K562 (cell line): ENCODE results near the gene DND1. TPM values are rescaled to one million over a fixed set of nuclear protein-coding genes. Genes with fewer than 3 reads are reported as not detected.
A peak's percentile ranks its signal among the peaks of the same experiment; 100 is the strongest.

Experiments
- CHD1 ChIP-seq: fragments of 200-600 bp; sonication (generic); IDR thresholded peaks from one replicate; pipeline ENCODE4 v1.6.1; 2012; ENCODE audit warnings: mild to moderate bottlenecking, moderate library complexity, low read length, inconsistent platforms
- CREB1 ChIP-seq, 2 experiments: sonication (generic) in 1 of 2; formaldehyde crosslinking in 1 of 2; IDR thresholded peaks; 2 replicates each; pipeline versions ENCODE4 v1.6.1 to v1.8.0; 2012 to 2022; ENCODE audit warnings: inconsistent platforms in 1 of 2, mild to moderate bottlenecking in 1 of 2, missing genetic modification reagents in 1 of 2, moderate library complexity in 1 of 2
- EP300 ChIP-seq: IDR thresholded peaks from 2 replicates; pipeline ENCODE4 v1.6.1; 2012; ENCODE audit warnings: low read length, improper control_type of control experiment
- FIP1L1 ChIP-seq: fragments of 200-400 bp; formaldehyde crosslinking; IDR thresholded peaks from 2 replicates; pipeline ENCODE4 v1.6.1; 2018; ENCODE audit warnings: mild to moderate bottlenecking, low read depth, low read length; ENCODE audit not compliant: poor library complexity, severe bottlenecking
- HIVEP1 ChIP-seq: fragments of 250-450 bp; sonication (Bioruptor Pico); IDR thresholded peaks from 2 replicates; pipeline ENCODE4 v1.4.0; 2020; ENCODE audit warnings: mild to moderate bottlenecking
- KAT8 ChIP-seq: fragments of 450-650 bp; IDR thresholded peaks from 2 replicates; pipeline ENCODE4 v1.6.1; 2016; ENCODE audit warnings: low read depth, mild to moderate bottlenecking
- MBD2 ChIP-seq: sonication (generic); IDR thresholded peaks from 2 replicates; pipeline ENCODE4 v1.6.1; 2016; ENCODE audit warnings: low read depth, borderline replicate concordance
- NCOA1 ChIP-seq: fragments of 450-650 bp; IDR thresholded peaks from 2 replicates; pipeline ENCODE4 v1.6.1; 2016; ENCODE audit warnings: low read depth
- NFYB ChIP-seq: IDR thresholded peaks from 2 replicates; pipeline ENCODE4 v1.6.1; 2011; ENCODE audit warnings: mild to moderate bottlenecking, moderate library complexity; ENCODE audit not compliant: insufficient read length; ENCODE audit errors: extremely low read depth
- NUFIP1 ChIP-seq: fragments of 450-650 bp; IDR thresholded peaks from 2 replicates; pipeline ENCODE4 v1.6.1; 2018; ENCODE audit not compliant: partially characterized antibody
- OTX1 ChIP-seq: fragments of 450-650 bp; formaldehyde crosslinking; IDR thresholded peaks from 2 replicates; pipeline ENCODE4 v1.4.0; 2022; ENCODE audit warnings: mild to moderate bottlenecking
- PCBP1 ChIP-seq: fragments of 200-400 bp; formaldehyde crosslinking; IDR thresholded peaks from 2 replicates; pipeline ENCODE4 v1.6.1; 2018; ENCODE audit warnings: mild to moderate bottlenecking, low read depth, low read length; ENCODE audit not compliant: poor library complexity, severe bottlenecking
- SP1 ChIP-seq: sonication (generic); formaldehyde crosslinking; IDR thresholded peaks from 2 replicates; pipeline ENCODE4 v1.8.1; 2022; ENCODE audit warnings: mild to moderate bottlenecking, missing genetic modification reagents
- STAT5A ChIP-seq: IDR thresholded peaks from 2 replicates; pipeline ENCODE4 v1.6.1; 2012; ENCODE audit warnings: low read length, inconsistent platforms, borderline replicate concordance
- TBL1XR1 ChIP-seq, 2 experiments: IDR thresholded peaks; 2 replicates each; pipeline ENCODE4 v1.6.1; 2012; ENCODE audit warnings: improper control_type of control experiment in 2 of 2, low read length in 2 of 2, mild to moderate bottlenecking in 1 of 2
- THRAP3 ChIP-seq: fragments of 450-650 bp; IDR thresholded peaks from 2 replicates; pipeline ENCODE4 v1.6.1; 2016; ENCODE audit warnings: mild to moderate bottlenecking, inconsistent platforms, borderline replicate concordance
- ZSCAN32 ChIP-seq: fragments of 450-650 bp; formaldehyde crosslinking; IDR thresholded peaks from 2 replicates; pipeline ENCODE4 v1.4.0; 2020; ENCODE audit warnings: mild to moderate bottlenecking, moderate library complexity
- polyA plus RNA-seq, 8 experiments: library from polyadenylated mRNA; depleted of rRNA in 4 of 8; stranded (reverse) in 5 of 8; unstranded in 3 of 8; fragments of >200 nt; fragmentation: Nextera tagmentation in 2 of 8; fragmentation: Illumina TruSeq in 1 of 8; extraction: Ambion mirVana in 2 of 8; extraction: Trizol in 1 of 8; gene quantifications; 2 replicates each; pipeline versions ENCODE4 v1.2.1 to v1.2.3, GENCODE V29; 2011 to 2014; ENCODE audit warnings: inconsistent platforms in 1 of 8, missing spikeins in 1 of 8
- total RNA-seq, 7 experiments: library from RNA; depleted of rRNA in 6 of 7; stranded (reverse); fragments of >200 nt in 6 of 7; fragmentation: Illumina TruSeq in 2 of 7; extraction: Trizol in 2 of 7; gene quantifications; 2 replicates each; pipeline versions ENCODE4 v1.2.1 to v1.2.3, GENCODE V29; 2011 to 2021; ENCODE audit warnings: low replicate concordance in 1 of 7
- TF ChIP-seq, protein P1 (sequence below), 2 experiments: fragments of 250-450 bp in 1 of 2; fragments of 450-650 bp in 1 of 2; sonication (Bioruptor Pico) in 1 of 2; IDR thresholded peaks; 2 replicates each; pipeline versions ENCODE4 v1.6.1 to v1.8.0; 2016 to 2021; ENCODE audit warnings: mild to moderate bottlenecking in 2 of 2, moderate library complexity in 2 of 2, missing compliant biosample characterization in 1 of 2, missing genetic modification characterization in 1 of 2
- TF ChIP-seq, protein P2 (sequence below): sonication (generic); formaldehyde crosslinking; IDR thresholded peaks from 2 replicates; pipeline ENCODE4 v1.8.0; 2022; ENCODE audit warnings: mild to moderate bottlenecking, missing genetic modification reagents

The DND1 gene
- total and polyA plus RNA-seq, 9 of the 15 experiments (the other 6 are each of a cell fraction or from before 2014, with no cell fraction given), result 0.37 to 2.0 (median 0.90) TPM; not detected in 3

GRCh38 chr5:140639148-140639981 is 34.0 kb downstream of the DND1 start, which contains the start of gene TMCO6 (continued):
- TF ChIP-seq PCBP1 (peak; percentile 59), SP1 (CRISPR knock-in tag) (peak; percentile 74; the same call in 1 of the 2 replicates), NUFIP1 (peak; percentile 7), MBD2 (peak; percentile 23; the same call in 1 of the 2 replicates), THRAP3 (no peak), OTX1 (no peak), CREB1 (IDR thresholded peaks at IDR 0.05) (peak; percentile 66; the same call in 1 of the 2 replicates), CREB1 (CRISPR knock-in tag; IDR thresholded peaks at IDR 0.05) (peak; percentile 75), EP300 (peak; percentile 81), KAT8 (no peak), CHD1 (peak; percentile 87), FIP1L1 (peak; percentile 77), NCOA1 (peak; percentile 87), ZSCAN32 (CRISPR knock-in tag) (no peak), STAT5A (peak; percentile 94), HIVEP1 (no peak), NFYB (no peak), TBL1XR1 (IDR thresholded peaks at IDR 0.05; ENCODE audit: low read length in 2 of 2) (peak; percentile 45 to 91; a peak in 3 of 4 replicates)
- TF ChIP-seq, protein P1, sequence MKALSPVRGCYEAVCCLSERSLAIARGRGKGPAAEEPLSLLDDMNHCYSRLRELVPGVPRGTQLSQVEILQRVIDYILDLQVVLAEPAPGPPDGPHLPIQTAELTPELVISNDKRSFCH (CRISPR knock-in tag; IDR thresholded peaks at IDR 0.05), result no peak
- TF ChIP-seq, protein P1 (tag; IDR thresholded peaks at IDR 0.05), result peak; percentile 78; the same call in 1 of the 2 replicates
- TF ChIP-seq, protein P2, sequence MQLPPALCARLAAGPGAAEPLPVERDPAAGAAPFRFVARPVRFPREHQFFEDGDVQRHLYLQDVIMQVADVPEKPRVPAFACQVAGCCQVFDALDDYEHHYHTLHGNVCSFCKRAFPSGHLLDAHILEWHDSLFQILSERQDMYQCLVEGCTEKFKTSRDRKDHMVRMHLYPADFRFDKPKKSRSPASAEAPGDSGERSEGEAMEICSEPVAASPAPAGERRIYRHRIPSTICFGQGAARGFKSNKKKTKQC (CRISPR knock-in tag), result peak; percentile 23; the same call in 1 of the 2 replicates
